Measurements from ENCODE around the gene CELSR2. TPM values are rescaled to one million over a fixed set of nuclear protein-coding genes. Genes with fewer than 3 reads are reported as not detected.

CELSR2 gene
- total and polyA plus RNA-seq, 4 donors = 1.4 to 7.9 (median 5.1) TPM

DNA sequence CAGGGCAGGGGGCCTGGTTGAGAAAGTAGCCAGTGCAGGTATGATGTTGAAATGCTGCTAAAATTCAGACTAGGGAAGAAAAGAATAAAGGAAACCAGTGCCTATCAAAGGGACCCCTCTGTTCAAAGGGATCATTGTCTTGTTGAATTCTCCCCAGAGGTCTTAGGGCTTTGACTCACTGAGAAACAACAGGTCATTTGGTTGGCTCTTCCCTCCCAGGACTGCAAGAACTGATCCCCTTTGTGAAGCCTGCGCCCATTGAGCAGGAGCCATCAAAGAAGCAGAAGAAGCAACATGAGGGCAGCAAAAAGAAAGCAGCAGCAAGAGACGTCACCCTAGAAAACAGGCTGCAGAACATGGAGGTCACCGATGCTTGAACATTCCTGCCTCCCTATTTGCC, 11.8 kb upstream of the CELSR2 start:
- H3K27me3 ChIP-seq (ENCODE audit: control insufficient read depth in 3 of 3, insufficient read depth in 3 of 3, low read length in 2 of 3) = no peaks in the 10 kb centered on the region
- H3K36me3 ChIP-seq (ENCODE audit: control insufficient read depth in 4 of 4, insufficient read depth in 4 of 4, low read length in 4 of 4) = peaks cover 26 to 49% (median 40%) of the 10 kb centered on the region in 4 donors
- H3K4me1 ChIP-seq (ENCODE audit: control insufficient read depth in 5 of 5, insufficient read depth in 5 of 5, low read length in 5 of 5) = peaks cover 0 to 22% (median 5%) of the 10 kb centered on the region in 5 donors
- no peak overlapping the region for H3K27ac ChIP-seq (ENCODE audit: low read depth in 1 of 2, low read length in 1 of 2)
- no peaks in the 10 kb centered on the region for H3K9me3 ChIP-seq (ENCODE audit: control insufficient read depth in 4 of 4, insufficient read depth in 3 of 4, low read length in 3 of 4)
- no peak overlapping the region for H3K9ac ChIP-seq (ENCODE audit: insufficient read depth in 1 of 2, low read length in 2 of 2)
- 97 to 98% methylated on average over 3 of the region's 3 CpGs for WGBS, 2 donors
- TF ChIP-seq, protein P1, sequence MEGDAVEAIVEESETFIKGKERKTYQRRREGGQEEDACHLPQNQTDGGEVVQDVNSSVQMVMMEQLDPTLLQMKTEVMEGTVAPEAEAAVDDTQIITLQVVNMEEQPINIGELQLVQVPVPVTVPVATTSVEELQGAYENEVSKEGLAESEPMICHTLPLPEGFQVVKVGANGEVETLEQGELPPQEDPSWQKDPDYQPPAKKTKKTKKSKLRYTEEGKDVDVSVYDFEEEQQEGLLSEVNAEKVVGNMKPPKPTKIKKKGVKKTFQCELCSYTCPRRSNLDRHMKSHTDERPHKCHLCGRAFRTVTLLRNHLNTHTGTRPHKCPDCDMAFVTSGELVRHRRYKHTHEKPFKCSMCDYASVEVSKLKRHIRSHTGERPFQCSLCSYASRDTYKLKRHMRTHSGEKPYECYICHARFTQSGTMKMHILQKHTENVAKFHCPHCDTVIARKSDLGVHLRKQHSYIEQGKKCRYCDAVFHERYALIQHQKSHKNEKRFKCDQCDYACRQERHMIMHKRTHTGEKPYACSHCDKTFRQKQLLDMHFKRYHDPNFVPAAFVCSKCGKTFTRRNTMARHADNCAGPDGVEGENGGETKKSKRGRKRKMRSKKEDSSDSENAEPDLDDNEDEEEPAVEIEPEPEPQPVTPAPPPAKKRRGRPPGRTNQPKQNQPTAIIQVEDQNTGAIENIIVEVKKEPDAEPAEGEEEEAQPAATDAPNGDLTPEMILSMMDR (IDR thresholded peaks at IDR 0.05; ENCODE audit: control extremely low read depth, extremely low read depth) = no peak
- no peak overlapping the region for H3K4me3 ChIP-seq
- ATAC-seq (ENCODE audit: insufficient read depth, low FRiP score) (no peak), DNase-seq (no peak)

DNA sequence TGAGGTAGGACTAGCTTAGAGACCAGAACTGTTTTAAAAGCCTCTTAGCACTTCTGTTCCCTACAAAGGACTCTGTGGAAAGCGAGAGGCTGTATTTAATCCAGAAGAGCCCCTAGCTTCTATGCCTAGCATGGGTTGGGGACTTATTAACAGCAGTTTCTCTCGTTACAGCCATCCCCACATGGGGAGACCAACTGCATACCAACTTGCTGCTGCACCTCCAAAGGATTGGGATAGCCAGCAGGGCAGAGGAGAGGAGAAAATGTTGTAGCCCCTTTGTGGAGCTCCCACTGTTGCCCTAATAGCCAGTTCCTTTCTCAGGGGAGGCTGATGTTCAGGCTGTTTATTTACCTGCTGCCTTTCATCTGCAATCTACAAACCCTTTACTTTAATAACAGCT, 11.0 kb upstream of the CELSR2 start:
- Histone ChIP-seq H3K9me3 (ENCODE audit: control insufficient read depth in 4 of 4, insufficient read depth in 3 of 4, low read length in 3 of 4) (no peaks in the 10 kb centered on the region), H3K27me3 (ENCODE audit: control insufficient read depth in 3 of 3, insufficient read depth in 3 of 3, low read length in 2 of 3) (no peaks in the 10 kb centered on the region), H3K9ac (ENCODE audit: insufficient read depth in 1 of 2, low read length in 2 of 2) (no peak overlapping the region), H3K4me3 (no peak overlapping the region), H3K4me1 (ENCODE audit: control insufficient read depth in 5 of 5, insufficient read depth in 5 of 5, low read length in 5 of 5) (peaks cover 0 to 25% (median 5%) of the 10 kb centered on the region in 5 donors), H3K36me3 (ENCODE audit: control insufficient read depth in 4 of 4, insufficient read depth in 4 of 4, low read length in 4 of 4) (peaks cover 26 to 44% (median 34%) of the 10 kb centered on the region in 4 donors), H3K27ac (ENCODE audit: low read depth in 1 of 2, low read length in 1 of 2) (no peak overlapping the region)
- TF ChIP-seq, protein P1 (IDR thresholded peaks at IDR 0.05; ENCODE audit: control extremely low read depth, extremely low read depth) = no peak
- DNase-seq (no peak), ATAC-seq (ENCODE audit: insufficient read depth, low FRiP score) (no peak)
- 92 to 96% methylated on average over 2 of the region's 2 CpGs for WGBS, 2 donors

DNA sequence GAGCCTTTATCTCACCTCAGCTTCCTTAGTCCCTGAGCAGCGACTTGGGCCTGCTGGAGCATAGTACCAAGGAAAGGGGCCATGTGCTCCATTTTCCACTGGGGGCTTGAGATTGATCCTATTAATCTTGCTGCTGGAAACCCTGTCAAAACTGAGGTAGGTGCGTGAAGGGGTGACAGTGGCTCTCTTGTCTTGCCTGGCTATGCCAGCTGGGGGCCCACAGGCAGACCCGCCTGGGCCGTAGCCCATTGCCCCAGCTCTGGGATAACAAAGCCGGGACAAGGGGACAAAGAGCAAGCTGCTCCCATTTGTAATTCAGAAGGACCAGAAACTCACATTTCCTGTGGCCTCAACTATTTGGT, 10.3 kb upstream of the CELSR2 start:
- H3K4me1 ChIP-seq (ENCODE audit: control insufficient read depth in 5 of 5, insufficient read depth in 5 of 5, low read length in 5 of 5) = peaks cover 0 to 25% (median 5%) of the 10 kb centered on the region in 5 donors
- no peak overlapping the region for H3K27ac ChIP-seq (ENCODE audit: low read depth in 1 of 2, low read length in 1 of 2)
- no peak overlapping the region for H3K4me3 ChIP-seq
- ATAC-seq (ENCODE audit: insufficient read depth, low FRiP score) = no peak
- no peaks in the 10 kb centered on the region for H3K9me3 ChIP-seq (ENCODE audit: control insufficient read depth in 4 of 4, insufficient read depth in 3 of 4, low read length in 3 of 4)
- no peak for DNase-seq
- no peak overlapping the region for H3K9ac ChIP-seq (ENCODE audit: insufficient read depth in 1 of 2, low read length in 2 of 2)
- 89 to 90% methylated on average over 5 of the region's 5 CpGs for WGBS, 2 donors
- TF ChIP-seq, protein P1 (IDR thresholded peaks at IDR 0.05; ENCODE audit: control extremely low read depth, extremely low read depth) = no peak
- peaks cover 26 to 42% (median 34%) of the 10 kb centered on the region in 4 donors for H3K36me3 ChIP-seq (ENCODE audit: control insufficient read depth in 4 of 4, insufficient read depth in 4 of 4, low read length in 4 of 4)
- no peaks in the 10 kb centered on the region for H3K27me3 ChIP-seq (ENCODE audit: control insufficient read depth in 3 of 3, insufficient read depth in 3 of 3, low read length in 2 of 3)
